WTC11 (cell line): Measurements from ENCODE around the gene ASB13. TPM values are rescaled to one million over a fixed set of nuclear protein-coding genes. Genes with fewer than 3 reads are reported as not detected.
A peak's percentile ranks its signal among the peaks of the same experiment; 100 is the strongest.

Experiments
- ATAC-seq: fragments of 200-7000 bp; cut with Tn5 transposase; 2 replicates; pipeline ENCODE4 v1.10.0; 2021; ENCODE audit warnings: mild to moderate bottlenecking, moderate library complexity
- CTCF ChIA-PET: fragments of 300-600 bp; sonication (Branson Sonifier 250); formaldehyde crosslinking; loops from one replicate; lab custom pipeline; 2021; ENCODE audit warnings: antibody characterized with exemption; lab: Charles Lee
- POLR2A ChIA-PET: fragments of 350-600 bp; sonication (Branson Sonifier 250); formaldehyde crosslinking; loops from one replicate; lab custom pipeline; 2021; ENCODE audit warnings: antibody characterized with exemption; lab: Charles Lee
- DNase-seq: peaks from one replicate; pipeline ENCODE4 v3.0.0; 2021; ENCODE audit warnings: low spot score
- H3K27ac Mint-ChIP-seq: 2 replicates; pipeline ENCODE4 v1.8.0; 2021; ENCODE audit warnings: mixed read lengths
- H3K27me3 Mint-ChIP-seq: 2 replicates; pipeline ENCODE4 v1.8.0; 2021; ENCODE audit warnings: low read depth, mild to moderate bottlenecking, moderate library complexity, mixed read lengths
- H3K36me3 Mint-ChIP-seq: 2 replicates; pipeline ENCODE4 v1.8.0; 2021; ENCODE audit warnings: mixed read lengths
- H3K4me1 Mint-ChIP-seq: 2 replicates; pipeline ENCODE4 v1.8.0; 2022; ENCODE audit warnings: mixed read lengths
- H3K4me3 Mint-ChIP-seq: 2 replicates; pipeline ENCODE4 v1.8.0; 2021; ENCODE audit warnings: mild to moderate bottlenecking, moderate library complexity, mixed read lengths
- H3K9me3 Mint-ChIP-seq: 2 replicates; pipeline ENCODE4 v1.8.0; 2021; ENCODE audit warnings: mixed read lengths
- CBFB ChIP-seq: sonication (generic); formaldehyde crosslinking; IDR thresholded peaks from 2 replicates; pipeline ENCODE4 v1.8.1; 2022; ENCODE audit warnings: mild to moderate bottlenecking, low read depth, missing genetic modification reagents
- ESRRA ChIP-seq: sonication (generic); formaldehyde crosslinking; IDR thresholded peaks from 2 replicates; pipeline ENCODE4 v1.8.1; 2022; ENCODE audit warnings: mild to moderate bottlenecking, missing genetic modification reagents, borderline replicate concordance
- NFE2L1 ChIP-seq: sonication (generic); formaldehyde crosslinking; IDR thresholded peaks from 2 replicates; pipeline ENCODE4 v1.8.1; 2023; ENCODE audit warnings: missing genetic modification reagents
- NR3C1 ChIP-seq: sonication (generic); formaldehyde crosslinking; conservative IDR thresholded peaks from 2 replicates; pipeline ENCODE4 v1.8.1; 2023; ENCODE audit warnings: low read depth, mild to moderate bottlenecking, missing genetic modification reagents
- RELA ChIP-seq: sonication (generic); formaldehyde crosslinking; IDR thresholded peaks from 2 replicates; pipeline ENCODE4 v1.8.1; 2022; ENCODE audit warnings: missing genetic modification reagents, mild to moderate bottlenecking, borderline replicate concordance
- SOX15 ChIP-seq: fragments of 250-450 bp; sonication (Bioruptor Pico); IDR thresholded peaks from 2 replicates; pipeline ENCODE4 v1.9.0; 2021; ENCODE audit warnings: mild to moderate bottlenecking
- SP1 ChIP-seq: sonication (generic); formaldehyde crosslinking; conservative IDR thresholded peaks from 2 replicates; pipeline ENCODE4 v1.8.1; 2022; ENCODE audit warnings: missing genetic modification reagents
- TEAD1 ChIP-seq: sonication (generic); formaldehyde crosslinking; IDR thresholded peaks from 2 replicates; pipeline ENCODE4 v1.8.0; 2022; ENCODE audit warnings: mild to moderate bottlenecking, missing genetic modification reagents
- TP53 ChIP-seq: sonication (generic); formaldehyde crosslinking; IDR thresholded peaks from 2 replicates; pipeline ENCODE4 v1.8.1; 2023; ENCODE audit warnings: mild to moderate bottlenecking, missing genetic modification reagents
- ZNF416 ChIP-seq: fragments of 250-450 bp; sonication (Bioruptor Pico); IDR thresholded peaks from 2 replicates; pipeline ENCODE4 v1.9.0; 2021; ENCODE audit warnings: mild to moderate bottlenecking, inconsistent platforms
- total RNA-seq: library from RNA; stranded (reverse); gene quantifications from 3 replicates; pipeline ENCODE4 v1.2.3, GENCODE V29; 2021
- TF ChIP-seq, protein P1 (sequence below): sonication (generic); formaldehyde crosslinking; IDR thresholded peaks from 2 replicates; pipeline ENCODE4 v1.8.0; 2023; ENCODE audit warnings: missing genetic modification reagents, mild to moderate bottlenecking, borderline replicate concordance
- TF ChIP-seq, protein P2 (sequence below): sonication (generic); formaldehyde crosslinking; IDR thresholded peaks from 2 replicates; pipeline ENCODE4 v1.8.0; 2022; ENCODE audit warnings: missing genetic modification reagents
- TF ChIP-seq, protein P3 (sequence below): fragments of 200-600 bp; IDR thresholded peaks from 2 replicates; pipeline ENCODE4 v1.8.0; 2022; ENCODE audit warnings: antibody characterized with exemption
- TF ChIP-seq, protein P4 (sequence below): sonication (generic); formaldehyde crosslinking; IDR thresholded peaks from 2 replicates; pipeline ENCODE4 v1.8.1; 2022; ENCODE audit warnings: low read depth, missing genetic modification reagents, borderline replicate concordance
- TF ChIP-seq, protein P5 (sequence below): sonication (generic); formaldehyde crosslinking; IDR thresholded peaks from 2 replicates; pipeline ENCODE4 v1.8.1; 2023; ENCODE audit warnings: mild to moderate bottlenecking, missing genetic modification reagents, moderate library complexity
- TF ChIP-seq, protein P6 (sequence below): sonication (generic); formaldehyde crosslinking; IDR thresholded peaks from 2 replicates; pipeline ENCODE4 v1.8.0; 2023; ENCODE audit warnings: missing genetic modification reagents
- TF ChIP-seq, protein P7 (sequence below): sonication (generic); formaldehyde crosslinking; IDR thresholded peaks from 2 replicates; pipeline ENCODE4 v1.8.1; 2022; ENCODE audit warnings: missing genetic modification reagents, borderline replicate concordance

Gene ASB13
- total RNA-seq, 1 experiment from 2014 or later, result 23.4 TPM

DNA sequence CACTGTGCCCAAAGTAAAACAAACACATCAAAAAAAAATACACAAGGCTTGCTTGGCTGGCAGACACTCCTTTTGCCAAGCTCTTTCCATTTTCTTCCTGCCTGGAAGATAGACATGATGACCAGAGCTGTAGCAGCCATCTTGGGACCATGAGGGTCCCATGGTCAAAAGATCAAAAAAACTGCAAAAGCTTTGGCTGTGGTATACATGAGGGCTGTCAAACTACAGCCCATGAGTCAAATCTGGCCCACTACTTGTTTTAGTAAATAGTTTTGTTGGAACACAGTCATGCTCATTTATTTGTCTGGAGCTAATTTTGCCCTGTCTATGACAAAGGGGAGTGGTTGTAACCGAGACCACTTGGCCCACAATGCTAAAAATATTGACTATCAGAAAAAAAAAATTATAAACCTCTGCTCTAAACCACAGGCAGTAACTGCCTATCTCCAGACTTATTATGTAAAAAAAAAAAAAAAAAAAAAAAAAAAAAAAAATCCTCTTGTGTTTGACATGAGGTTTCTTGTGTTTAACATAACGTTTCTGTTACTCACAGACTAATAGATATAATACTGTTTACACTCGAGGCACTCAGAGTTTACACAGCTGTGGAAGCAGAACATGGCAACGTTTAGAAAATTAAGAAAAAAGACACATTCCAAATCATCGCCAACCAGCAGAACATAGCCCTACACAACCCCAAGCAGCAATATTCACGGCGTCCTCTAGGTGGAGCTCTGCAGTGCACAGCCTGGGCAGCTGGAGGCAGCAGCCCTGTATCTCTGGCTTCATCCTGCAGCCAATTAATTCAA lies 36.9 kb downstream of the ASB13 start:
- TF ChIP-seq CBFB (CRISPR knock-in tag), result no peak
- no peak for TF ChIP-seq SP1 (CRISPR knock-in tag)
- TF ChIP-seq, protein P1, sequence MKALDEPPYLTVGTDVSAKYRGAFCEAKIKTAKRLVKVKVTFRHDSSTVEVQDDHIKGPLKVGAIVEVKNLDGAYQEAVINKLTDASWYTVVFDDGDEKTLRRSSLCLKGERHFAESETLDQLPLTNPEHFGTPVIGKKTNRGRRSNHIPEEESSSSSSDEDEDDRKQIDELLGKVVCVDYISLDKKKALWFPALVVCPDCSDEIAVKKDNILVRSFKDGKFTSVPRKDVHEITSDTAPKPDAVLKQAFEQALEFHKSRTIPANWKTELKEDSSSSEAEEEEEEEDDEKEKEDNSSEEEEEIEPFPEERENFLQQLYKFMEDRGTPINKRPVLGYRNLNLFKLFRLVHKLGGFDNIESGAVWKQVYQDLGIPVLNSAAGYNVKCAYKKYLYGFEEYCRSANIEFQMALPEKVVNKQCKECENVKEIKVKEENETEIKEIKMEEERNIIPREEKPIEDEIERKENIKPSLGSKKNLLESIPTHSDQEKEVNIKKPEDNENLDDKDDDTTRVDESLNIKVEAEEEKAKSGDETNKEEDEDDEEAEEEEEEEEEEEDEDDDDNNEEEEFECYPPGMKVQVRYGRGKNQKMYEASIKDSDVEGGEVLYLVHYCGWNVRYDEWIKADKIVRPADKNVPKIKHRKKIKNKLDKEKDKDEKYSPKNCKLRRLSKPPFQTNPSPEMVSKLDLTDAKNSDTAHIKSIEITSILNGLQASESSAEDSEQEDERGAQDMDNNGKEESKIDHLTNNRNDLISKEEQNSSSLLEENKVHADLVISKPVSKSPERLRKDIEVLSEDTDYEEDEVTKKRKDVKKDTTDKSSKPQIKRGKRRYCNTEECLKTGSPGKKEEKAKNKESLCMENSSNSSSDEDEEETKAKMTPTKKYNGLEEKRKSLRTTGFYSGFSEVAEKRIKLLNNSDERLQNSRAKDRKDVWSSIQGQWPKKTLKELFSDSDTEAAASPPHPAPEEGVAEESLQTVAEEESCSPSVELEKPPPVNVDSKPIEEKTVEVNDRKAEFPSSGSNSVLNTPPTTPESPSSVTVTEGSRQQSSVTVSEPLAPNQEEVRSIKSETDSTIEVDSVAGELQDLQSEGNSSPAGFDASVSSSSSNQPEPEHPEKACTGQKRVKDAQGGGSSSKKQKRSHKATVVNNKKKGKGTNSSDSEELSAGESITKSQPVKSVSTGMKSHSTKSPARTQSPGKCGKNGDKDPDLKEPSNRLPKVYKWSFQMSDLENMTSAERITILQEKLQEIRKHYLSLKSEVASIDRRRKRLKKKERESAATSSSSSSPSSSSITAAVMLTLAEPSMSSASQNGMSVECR, result no peak
- TF ChIP-seq, protein P2, sequence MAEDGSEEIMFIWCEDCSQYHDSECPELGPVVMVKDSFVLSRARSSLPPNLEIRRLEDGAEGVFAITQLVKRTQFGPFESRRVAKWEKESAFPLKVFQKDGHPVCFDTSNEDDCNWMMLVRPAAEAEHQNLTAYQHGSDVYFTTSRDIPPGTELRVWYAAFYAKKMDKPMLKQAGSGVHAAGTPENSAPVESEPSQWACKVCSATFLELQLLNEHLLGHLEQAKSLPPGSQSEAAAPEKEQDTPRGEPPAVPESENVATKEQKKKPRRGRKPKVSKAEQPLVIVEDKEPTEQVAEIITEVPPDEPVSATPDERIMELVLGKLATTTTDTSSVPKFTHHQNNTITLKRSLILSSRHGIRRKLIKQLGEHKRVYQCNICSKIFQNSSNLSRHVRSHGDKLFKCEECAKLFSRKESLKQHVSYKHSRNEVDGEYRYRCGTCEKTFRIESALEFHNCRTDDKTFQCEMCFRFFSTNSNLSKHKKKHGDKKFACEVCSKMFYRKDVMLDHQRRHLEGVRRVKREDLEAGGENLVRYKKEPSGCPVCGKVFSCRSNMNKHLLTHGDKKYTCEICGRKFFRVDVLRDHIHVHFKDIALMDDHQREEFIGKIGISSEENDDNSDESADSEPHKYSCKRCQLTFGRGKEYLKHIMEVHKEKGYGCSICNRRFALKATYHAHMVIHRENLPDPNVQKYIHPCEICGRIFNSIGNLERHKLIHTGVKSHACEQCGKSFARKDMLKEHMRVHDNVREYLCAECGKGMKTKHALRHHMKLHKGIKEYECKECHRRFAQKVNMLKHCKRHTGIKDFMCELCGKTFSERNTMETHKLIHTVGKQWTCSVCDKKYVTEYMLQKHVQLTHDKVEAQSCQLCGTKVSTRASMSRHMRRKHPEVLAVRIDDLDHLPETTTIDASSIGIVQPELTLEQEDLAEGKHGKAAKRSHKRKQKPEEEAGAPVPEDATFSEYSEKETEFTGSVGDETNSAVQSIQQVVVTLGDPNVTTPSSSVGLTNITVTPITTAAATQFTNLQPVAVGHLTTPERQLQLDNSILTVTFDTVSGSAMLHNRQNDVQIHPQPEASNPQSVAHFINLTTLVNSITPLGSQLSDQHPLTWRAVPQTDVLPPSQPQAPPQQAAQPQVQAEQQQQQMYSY (CRISPR knock-in tag), result no peak
- TF ChIP-seq, protein P3, sequence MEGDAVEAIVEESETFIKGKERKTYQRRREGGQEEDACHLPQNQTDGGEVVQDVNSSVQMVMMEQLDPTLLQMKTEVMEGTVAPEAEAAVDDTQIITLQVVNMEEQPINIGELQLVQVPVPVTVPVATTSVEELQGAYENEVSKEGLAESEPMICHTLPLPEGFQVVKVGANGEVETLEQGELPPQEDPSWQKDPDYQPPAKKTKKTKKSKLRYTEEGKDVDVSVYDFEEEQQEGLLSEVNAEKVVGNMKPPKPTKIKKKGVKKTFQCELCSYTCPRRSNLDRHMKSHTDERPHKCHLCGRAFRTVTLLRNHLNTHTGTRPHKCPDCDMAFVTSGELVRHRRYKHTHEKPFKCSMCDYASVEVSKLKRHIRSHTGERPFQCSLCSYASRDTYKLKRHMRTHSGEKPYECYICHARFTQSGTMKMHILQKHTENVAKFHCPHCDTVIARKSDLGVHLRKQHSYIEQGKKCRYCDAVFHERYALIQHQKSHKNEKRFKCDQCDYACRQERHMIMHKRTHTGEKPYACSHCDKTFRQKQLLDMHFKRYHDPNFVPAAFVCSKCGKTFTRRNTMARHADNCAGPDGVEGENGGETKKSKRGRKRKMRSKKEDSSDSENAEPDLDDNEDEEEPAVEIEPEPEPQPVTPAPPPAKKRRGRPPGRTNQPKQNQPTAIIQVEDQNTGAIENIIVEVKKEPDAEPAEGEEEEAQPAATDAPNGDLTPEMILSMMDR, result peak; percentile 87
- ATAC-seq (peak; percentile 91), DNase-seq (peak; percentile 86)
- no peaks in the 10 kb centered on the region for H3K9me3 Mint-ChIP-seq
- POLR2A ChIA-PET, result no interaction called here
- H3K4me3 Mint-ChIP-seq, result no peak overlapping the region
- H3K27me3 Mint-ChIP-seq, result no peaks in the 10 kb centered on the region
- H3K36me3 Mint-ChIP-seq, result no peaks in the 10 kb centered on the region
- CTCF ChIA-PET, result interaction anchor here (0.5 to 3.6 kb wide), 50 partner anchors 8 to 1640 kb away, joined by 3 to 16 read pairs (median 3); partner anchors contain the start of genes CALML5, FBH1 and TASOR2
- peaks cover 10% of the 10 kb centered on the region for H3K4me1 Mint-ChIP-seq
- H3K27ac Mint-ChIP-seq, result no peak overlapping the region

DNA sequence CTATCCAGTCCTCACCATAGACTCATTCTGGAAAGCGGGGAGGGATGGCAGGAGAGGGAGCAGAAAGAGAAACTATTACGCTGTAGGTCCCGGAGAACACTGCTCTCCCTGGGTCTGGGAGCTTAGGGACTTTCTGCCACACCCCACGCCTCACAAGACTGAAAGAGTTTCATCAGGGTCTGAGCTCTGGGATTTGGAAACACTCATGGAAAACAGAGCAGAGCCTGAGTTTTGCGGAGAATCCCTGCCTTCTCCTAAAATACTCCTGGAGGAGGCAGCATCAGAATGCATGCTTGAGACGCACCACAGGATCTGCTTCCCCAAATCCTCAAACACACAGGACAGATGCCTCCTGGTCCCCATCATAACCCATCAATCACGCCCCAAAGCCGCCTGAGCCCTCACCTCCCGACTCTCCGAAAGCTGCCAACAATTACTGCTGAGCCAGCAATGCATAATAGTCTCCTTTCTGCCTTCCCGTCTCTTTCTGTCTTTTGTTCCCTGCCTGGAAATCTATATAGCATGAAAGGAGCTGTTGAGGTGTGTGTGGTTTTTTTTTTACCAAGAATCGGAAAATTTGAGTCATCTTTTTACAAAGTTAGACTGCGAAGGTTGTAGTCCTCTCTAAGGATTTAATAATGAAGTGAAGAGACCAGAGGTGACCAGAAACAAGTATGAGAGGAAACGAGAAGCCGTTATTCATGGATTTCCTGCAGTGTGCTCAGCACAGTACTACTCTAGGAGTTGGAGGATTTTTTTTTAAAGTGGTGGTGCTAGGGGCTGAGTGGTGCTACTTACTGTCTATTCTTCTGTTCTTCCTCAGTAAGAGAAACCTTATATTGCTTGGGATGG lies 37.7 kb downstream of the ASB13 start:
- peaks cover 10% of the 10 kb centered on the region for H3K4me1 Mint-ChIP-seq
- ATAC-seq, result peak; percentile 28
- no peak for DNase-seq
- no peak overlapping the region for H3K4me3 Mint-ChIP-seq
- ChIA-PET CTCF (interaction anchor here (0.6 to 3.6 kb wide), 10 partner anchors 8 to 539 kb away, joined by 3 to 16 read pairs (median 4); partner anchors contain the start of gene CALML5), POLR2A (no interaction called here)
- no peaks in the 10 kb centered on the region for H3K36me3 Mint-ChIP-seq
- H3K9me3 Mint-ChIP-seq, result no peaks in the 10 kb centered on the region
- H3K27me3 Mint-ChIP-seq, result no peaks in the 10 kb centered on the region
- peak overlapping the region; percentile 64; the same call in 1 of the 2 replicates for H3K27ac Mint-ChIP-seq
- TF ChIP-seq TEAD1 (CRISPR knock-in tag) (no peak), TP53 (no peak), ZNF416 (CRISPR knock-in tag) (no peak), NFE2L1 (CRISPR knock-in tag) (no peak), NR3C1 (CRISPR knock-in tag) (no peak), ESRRA (no peak), SOX15 (CRISPR knock-in tag) (no peak), RELA (CRISPR knock-in tag) (no peak)
- TF ChIP-seq, protein P4, sequence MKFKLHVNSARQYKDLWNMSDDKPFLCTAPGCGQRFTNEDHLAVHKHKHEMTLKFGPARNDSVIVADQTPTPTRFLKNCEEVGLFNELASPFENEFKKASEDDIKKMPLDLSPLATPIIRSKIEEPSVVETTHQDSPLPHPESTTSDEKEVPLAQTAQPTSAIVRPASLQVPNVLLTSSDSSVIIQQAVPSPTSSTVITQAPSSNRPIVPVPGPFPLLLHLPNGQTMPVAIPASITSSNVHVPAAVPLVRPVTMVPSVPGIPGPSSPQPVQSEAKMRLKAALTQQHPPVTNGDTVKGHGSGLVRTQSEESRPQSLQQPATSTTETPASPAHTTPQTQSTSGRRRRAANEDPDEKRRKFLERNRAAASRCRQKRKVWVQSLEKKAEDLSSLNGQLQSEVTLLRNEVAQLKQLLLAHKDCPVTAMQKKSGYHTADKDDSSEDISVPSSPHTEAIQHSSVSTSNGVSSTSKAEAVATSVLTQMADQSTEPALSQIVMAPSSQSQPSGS (CRISPR knock-in tag), result no peak
- TF ChIP-seq, protein P5, sequence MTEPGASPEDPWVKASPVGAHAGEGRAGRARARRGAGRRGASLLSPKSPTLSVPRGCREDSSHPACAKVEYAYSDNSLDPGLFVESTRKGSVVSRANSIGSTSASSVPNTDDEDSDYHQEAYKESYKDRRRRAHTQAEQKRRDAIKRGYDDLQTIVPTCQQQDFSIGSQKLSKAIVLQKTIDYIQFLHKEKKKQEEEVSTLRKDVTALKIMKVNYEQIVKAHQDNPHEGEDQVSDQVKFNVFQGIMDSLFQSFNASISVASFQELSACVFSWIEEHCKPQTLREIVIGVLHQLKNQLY (CRISPR knock-in tag), result no peak
- TF ChIP-seq, protein P6, sequence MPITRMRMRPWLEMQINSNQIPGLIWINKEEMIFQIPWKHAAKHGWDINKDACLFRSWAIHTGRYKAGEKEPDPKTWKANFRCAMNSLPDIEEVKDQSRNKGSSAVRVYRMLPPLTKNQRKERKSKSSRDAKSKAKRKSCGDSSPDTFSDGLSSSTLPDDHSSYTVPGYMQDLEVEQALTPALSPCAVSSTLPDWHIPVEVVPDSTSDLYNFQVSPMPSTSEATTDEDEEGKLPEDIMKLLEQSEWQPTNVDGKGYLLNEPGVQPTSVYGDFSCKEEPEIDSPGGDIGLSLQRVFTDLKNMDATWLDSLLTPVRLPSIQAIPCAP, result no peak
- TF ChIP-seq, protein P7, sequence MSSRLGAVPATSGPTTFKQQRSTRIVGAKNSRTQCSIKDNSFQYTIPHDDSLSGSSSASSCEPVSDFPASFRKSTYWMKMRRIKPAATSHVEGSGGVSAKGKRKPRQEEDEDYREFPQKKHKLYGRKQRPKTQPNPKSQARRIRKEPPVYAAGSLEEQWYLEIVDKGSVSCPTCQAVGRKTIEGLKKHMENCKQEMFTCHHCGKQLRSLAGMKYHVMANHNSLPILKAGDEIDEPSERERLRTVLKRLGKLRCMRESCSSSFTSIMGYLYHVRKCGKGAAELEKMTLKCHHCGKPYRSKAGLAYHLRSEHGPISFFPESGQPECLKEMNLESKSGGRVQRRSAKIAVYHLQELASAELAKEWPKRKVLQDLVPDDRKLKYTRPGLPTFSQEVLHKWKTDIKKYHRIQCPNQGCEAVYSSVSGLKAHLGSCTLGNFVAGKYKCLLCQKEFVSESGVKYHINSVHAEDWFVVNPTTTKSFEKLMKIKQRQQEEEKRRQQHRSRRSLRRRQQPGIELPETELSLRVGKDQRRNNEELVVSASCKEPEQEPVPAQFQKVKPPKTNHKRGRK (CRISPR knock-in tag), result no peak
